H9 (cell line): ENCODE results near the gene PHTF2. TPM values are rescaled to one million over a fixed set of nuclear protein-coding genes. Genes with fewer than 3 reads are reported as not detected.

Source experiments
- DNase-seq: peaks from one replicate; pipeline ENCODE4 v3.0.0-alpha.2; 2017
- H2AFZ ChIP-seq: one replicate; pipeline ENCODE4 v1.6.1; 2013; ENCODE audit warnings: mild to moderate bottlenecking, low read length, control low read depth, moderate library complexity
- H2AK5ac ChIP-seq: 2 replicates; pipeline ENCODE4 v1.6.1; 2013; ENCODE audit warnings: low read length, control low read depth, mixed read lengths; ENCODE audit not compliant: insufficient read length
- H2BK120ac ChIP-seq: one replicate; pipeline ENCODE4 v1.6.1; 2013; ENCODE audit warnings: low read depth, mild to moderate bottlenecking, low read length, control low read depth, inconsistent platforms; ENCODE audit not compliant: poor library complexity, severe bottlenecking
- H2BK12ac ChIP-seq: 2 replicates; pipeline ENCODE4 v1.6.1; 2013; ENCODE audit warnings: low read length, control low read depth, mixed read lengths, low read depth; ENCODE audit not compliant: insufficient read length
- H2BK15ac ChIP-seq: 2 replicates; pipeline ENCODE4 v1.6.1; 2013; ENCODE audit warnings: low read depth, low read length, control low read depth
- H2BK20ac ChIP-seq: one replicate; pipeline ENCODE4 v1.6.1; 2013; ENCODE audit warnings: low read depth, mild to moderate bottlenecking, low read length, control low read depth, inconsistent platforms; ENCODE audit not compliant: poor library complexity, severe bottlenecking
- H2BK5ac ChIP-seq: 2 replicates; pipeline ENCODE4 v1.6.1; 2013; ENCODE audit warnings: low read length, control low read depth, mixed read lengths; ENCODE audit not compliant: insufficient read length
- H3K14ac ChIP-seq: 2 replicates; pipeline ENCODE4 v1.6.1; 2013; ENCODE audit warnings: low read length, control low read depth; ENCODE audit not compliant: insufficient read depth
- H3K18ac ChIP-seq: 2 replicates; pipeline ENCODE4 v1.6.1; 2013; ENCODE audit warnings: low read depth, mild to moderate bottlenecking, mixed read lengths, low read length, control low read depth; ENCODE audit not compliant: insufficient read length
- H3K23ac ChIP-seq: 2 replicates; pipeline ENCODE4 v1.6.1; 2013; ENCODE audit warnings: low read length, control low read depth, mixed read lengths, low read depth; ENCODE audit not compliant: insufficient read length
- H3K23me2 ChIP-seq: 2 replicates; pipeline ENCODE4 v1.6.1; 2013; ENCODE audit warnings: low read depth, mild to moderate bottlenecking, mixed read lengths, low read length, control low read depth; ENCODE audit not compliant: insufficient read length, poor library complexity, severe bottlenecking
- H3K27ac ChIP-seq: 2 replicates; pipeline ENCODE4 v1.5.1; 2013; ENCODE audit warnings: low read length, control low read depth, mixed read lengths, low read depth; ENCODE audit not compliant: insufficient read length
- H3K27me3 ChIP-seq: 2 replicates; pipeline ENCODE4 v1.6.1; 2013; ENCODE audit warnings: low read length, control low read depth, inconsistent platforms; ENCODE audit not compliant: insufficient read depth
- H3K4ac ChIP-seq: 2 replicates; pipeline ENCODE4 v1.6.1; 2013; ENCODE audit warnings: low read depth, mild to moderate bottlenecking, control low read depth, inconsistent platforms, low read length, moderate library complexity
- H3K4me1 ChIP-seq: 2 replicates; pipeline ENCODE4 v1.6.1; 2013; ENCODE audit warnings: low read length, control low read depth, inconsistent platforms; ENCODE audit not compliant: insufficient read depth
- H3K4me2 ChIP-seq: 2 replicates; pipeline ENCODE4 v1.6.1; 2013; ENCODE audit warnings: low read length, control low read depth, mixed read lengths; ENCODE audit not compliant: insufficient read length, insufficient read depth
- H3K56ac ChIP-seq: 2 replicates; pipeline ENCODE4 v1.6.1; 2013; ENCODE audit warnings: low read depth, mild to moderate bottlenecking, mixed read lengths, low read length, control low read depth; ENCODE audit not compliant: insufficient read length
- H3K79me1 ChIP-seq: 2 replicates; pipeline ENCODE4 v1.6.1; 2013; ENCODE audit warnings: low read depth, mild to moderate bottlenecking, moderate library complexity, low read length, control low read depth, inconsistent platforms; ENCODE audit not compliant: insufficient read depth, poor library complexity, severe bottlenecking
- H3K79me2 ChIP-seq: 2 replicates; pipeline ENCODE4 v1.6.1; 2013; ENCODE audit warnings: low read length, control low read depth, inconsistent platforms; ENCODE audit not compliant: insufficient read depth
- H3K9ac ChIP-seq: 2 replicates; pipeline ENCODE4 v1.6.1; 2013; ENCODE audit warnings: low read length, control low read depth, mixed read lengths; ENCODE audit not compliant: insufficient read length; ENCODE audit errors: extremely low read depth
- H3K9me3 ChIP-seq: one replicate; pipeline ENCODE4 v1.6.1; 2013; ENCODE audit warnings: low read depth, low read length, inconsistent platforms; ENCODE audit not compliant: control insufficient read depth
- H3T11ph ChIP-seq: one replicate; pipeline ENCODE4 v1.6.1; 2013; ENCODE audit warnings: mild to moderate bottlenecking, low read length, control low read depth, inconsistent platforms
- H4K20me1 ChIP-seq: one replicate; pipeline ENCODE4 v1.6.1; 2013; ENCODE audit not compliant: control insufficient read depth, insufficient read length, insufficient read depth
- H4K5ac ChIP-seq: 2 replicates; pipeline ENCODE4 v1.6.1; 2013; ENCODE audit warnings: low read depth, mild to moderate bottlenecking, mixed read lengths, low read length, control low read depth; ENCODE audit not compliant: insufficient read length
- H4K8ac ChIP-seq: replicated peaks from 2 replicates; pipeline ENCODE4 v1.6.1; 2013; ENCODE audit warnings: low read length, control low read depth, mixed read lengths, low read depth; ENCODE audit not compliant: insufficient read length
- H4K91ac ChIP-seq: 2 replicates; pipeline ENCODE4 v1.6.1; 2013; ENCODE audit warnings: low read depth, mild to moderate bottlenecking, moderate library complexity, mixed read lengths, low read length, control low read depth; ENCODE audit not compliant: insufficient read length
- H3K27ac Mint-ChIP-seq, 3 experiments: 2 replicates in 2 of 3; 3 replicates in 1 of 3; pipeline ENCODE4 v1.8.0; 2020 to 2021; ENCODE audit warnings: mixed read lengths in 3 of 3, mild to moderate bottlenecking in 1 of 3, moderate library complexity in 1 of 3
- H3K27me3 Mint-ChIP-seq: 2 replicates; pipeline ENCODE4 v1.8.0; 2021; ENCODE audit warnings: low read depth, mild to moderate bottlenecking, moderate library complexity, mixed read lengths
- H3K36me3 Mint-ChIP-seq, 3 experiments: 2 replicates in 2 of 3; 3 replicates in 1 of 3; pipeline ENCODE4 v1.8.0; 2020 to 2021; ENCODE audit warnings: low read depth in 3 of 3, mixed read lengths in 3 of 3; ENCODE audit not compliant: insufficient read depth in 1 of 3
- H3K4me1 Mint-ChIP-seq, 2 experiments: 2 replicates each; pipeline ENCODE4 v1.8.0; 2020; ENCODE audit warnings: mixed read lengths in 2 of 2
- H3K4me3 Mint-ChIP-seq, 2 experiments: 2 replicates in 1 of 2; 3 replicates in 1 of 2; pipeline ENCODE4 v1.8.0; 2020 to 2021; ENCODE audit warnings: mild to moderate bottlenecking in 2 of 2, mixed read lengths in 2 of 2, moderate library complexity in 1 of 2
- H3K9me3 Mint-ChIP-seq, 2 experiments: 2 replicates in 1 of 2; 3 replicates in 1 of 2; pipeline ENCODE4 v1.8.0; 2020; ENCODE audit warnings: mild to moderate bottlenecking in 2 of 2, mixed read lengths in 2 of 2, moderate library complexity in 1 of 2
- WGBS: extraction: QIAGEN DNeasy Blood & Tissue Kit; methylation state at CpG from one replicate; pipeline ENCODE4 v1.1.7; 2013; ENCODE audit warnings: missing lambda C conversion rate, low lambda C conversion rate, mixed read lengths; ENCODE audit not compliant: insufficient read length; ENCODE audit errors: extremely low coverage; 5-methylcytosine and 5-hydroxymethylcytosine counted together
- total RNA-seq: library from RNA; stranded (reverse); gene quantifications from 2 replicates; pipeline ENCODE4 v1.2.1, GENCODE V29; 2021
- TF ChIP-seq, protein P1 (sequence below): fragments of 200-600 bp; sonication (generic); conservative IDR thresholded peaks from 3 replicates; pipeline ENCODE4 v1.8.0; 2021; ENCODE audit warnings: antibody characterized with exemption, mild to moderate bottlenecking

Gene PHTF2
- total RNA-seq, 1 experiment from 2014 or later, result 16.2 TPM

DNA sequence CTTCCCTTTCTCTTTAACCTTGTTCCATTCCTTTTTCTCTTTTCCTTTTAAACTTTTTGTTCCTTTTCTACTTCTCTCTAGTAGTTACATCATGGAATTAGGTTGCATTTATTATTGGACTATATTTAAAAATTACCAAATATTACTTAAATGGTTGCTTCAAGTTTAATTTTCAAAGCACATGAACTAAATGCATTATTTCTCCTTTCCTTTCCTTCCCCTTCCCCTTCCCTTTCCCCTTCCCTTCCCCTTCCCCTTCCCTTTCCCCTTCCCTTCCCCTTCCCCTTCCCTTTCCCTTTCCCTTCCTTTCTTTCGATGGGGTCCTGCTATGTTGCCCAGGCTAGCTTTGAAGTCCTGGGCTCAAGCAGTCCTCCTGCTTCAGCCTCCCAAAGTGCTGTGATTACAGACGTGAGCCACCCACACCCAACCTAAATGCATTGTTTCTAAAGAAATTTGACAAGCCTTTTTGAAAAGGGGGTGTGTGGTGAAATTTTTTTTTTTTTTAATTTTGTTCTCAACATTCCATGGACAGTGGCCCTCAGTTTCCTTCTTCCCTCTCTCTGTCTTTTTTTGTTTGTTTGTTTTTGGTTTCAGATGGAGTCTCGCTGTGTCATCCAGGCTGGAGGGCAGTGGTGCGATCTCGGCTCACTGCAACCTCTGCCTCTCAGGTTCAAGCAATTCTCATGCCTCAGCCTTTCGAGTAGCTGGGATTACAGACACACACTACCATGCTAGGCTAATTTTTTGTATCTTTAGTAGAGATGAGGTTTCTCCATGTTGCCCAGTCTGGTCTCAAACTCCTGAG is 31.6 kb upstream of the PHTF2 start:
- Histone ChIP-seq H4K91ac (no peak overlapping the region), H3K4me1 (no peaks in the 10 kb centered on the region; the same call in 1 of the 2 replicates), H4K5ac (no peak overlapping the region), H3K9ac (no peak overlapping the region), H3T11ph (no peak overlapping the region), H3K4ac (no peak overlapping the region), H4K8ac (no peak overlapping the region), H2BK120ac (no peak overlapping the region), H2BK12ac (no peak overlapping the region), H2BK5ac (no peak overlapping the region), H3K79me1 (peaks cover 2% of the 10 kb centered on the region), H3K9me3 (no peaks in the 10 kb centered on the region), H2AK5ac (no peak overlapping the region), H4K20me1 (no peaks in the 10 kb centered on the region), H3K79me2 (no peaks in the 10 kb centered on the region; the same call in 1 of the 2 replicates), H3K27ac (no peak overlapping the region), H3K23ac (no peak overlapping the region), H3K56ac (no peak overlapping the region), H2BK15ac (no peak overlapping the region), H3K18ac (no peak overlapping the region), H2AFZ (no peak overlapping the region), H3K27me3 (no peaks in the 10 kb centered on the region), H3K14ac (no peak overlapping the region), H3K4me2 (no peak overlapping the region), H2BK20ac (no peak overlapping the region), H3K23me2 (no peaks in the 10 kb centered on the region)
- Mint-ChIP-seq H3K4me1 (peaks cover 0 to 12% of the 10 kb centered on the region in 2 experiments; a peak in 3 of 4 replicates), H3K27me3 (no peaks in the 10 kb centered on the region), H3K27ac (peak overlapping the region in 2 of 3 experiments; percentile 81 to 90; a peak in 3 of 7 replicates), H3K4me3 (no peak overlapping the region), H3K9me3 (no peaks in the 10 kb centered on the region), H3K36me3 (peaks cover 8 to 24% (median 18%) of the 10 kb centered on the region in 3 experiments; a peak in 6 of 7 replicates)
- WGBS, result no CpG with 5 or more reads among the region's 6 CpGs
- DNase-seq, result no peak
- TF ChIP-seq, protein P1, sequence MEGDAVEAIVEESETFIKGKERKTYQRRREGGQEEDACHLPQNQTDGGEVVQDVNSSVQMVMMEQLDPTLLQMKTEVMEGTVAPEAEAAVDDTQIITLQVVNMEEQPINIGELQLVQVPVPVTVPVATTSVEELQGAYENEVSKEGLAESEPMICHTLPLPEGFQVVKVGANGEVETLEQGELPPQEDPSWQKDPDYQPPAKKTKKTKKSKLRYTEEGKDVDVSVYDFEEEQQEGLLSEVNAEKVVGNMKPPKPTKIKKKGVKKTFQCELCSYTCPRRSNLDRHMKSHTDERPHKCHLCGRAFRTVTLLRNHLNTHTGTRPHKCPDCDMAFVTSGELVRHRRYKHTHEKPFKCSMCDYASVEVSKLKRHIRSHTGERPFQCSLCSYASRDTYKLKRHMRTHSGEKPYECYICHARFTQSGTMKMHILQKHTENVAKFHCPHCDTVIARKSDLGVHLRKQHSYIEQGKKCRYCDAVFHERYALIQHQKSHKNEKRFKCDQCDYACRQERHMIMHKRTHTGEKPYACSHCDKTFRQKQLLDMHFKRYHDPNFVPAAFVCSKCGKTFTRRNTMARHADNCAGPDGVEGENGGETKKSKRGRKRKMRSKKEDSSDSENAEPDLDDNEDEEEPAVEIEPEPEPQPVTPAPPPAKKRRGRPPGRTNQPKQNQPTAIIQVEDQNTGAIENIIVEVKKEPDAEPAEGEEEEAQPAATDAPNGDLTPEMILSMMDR, result no peak
